ENCODE measurements around the gene RAET1L. TPM values are rescaled to one million over a fixed set of nuclear protein-coding genes. Genes with fewer than 3 reads are reported as not detected.
"Not testable (repeated sequence)": the region's sequence is repeated elsewhere in the genome, so short reads cannot be mapped to it uniquely, and the experiment has no call there.

The RAET1L gene
- total RNA-seq, 2 donors from 2014 or later = not detected

DNA sequence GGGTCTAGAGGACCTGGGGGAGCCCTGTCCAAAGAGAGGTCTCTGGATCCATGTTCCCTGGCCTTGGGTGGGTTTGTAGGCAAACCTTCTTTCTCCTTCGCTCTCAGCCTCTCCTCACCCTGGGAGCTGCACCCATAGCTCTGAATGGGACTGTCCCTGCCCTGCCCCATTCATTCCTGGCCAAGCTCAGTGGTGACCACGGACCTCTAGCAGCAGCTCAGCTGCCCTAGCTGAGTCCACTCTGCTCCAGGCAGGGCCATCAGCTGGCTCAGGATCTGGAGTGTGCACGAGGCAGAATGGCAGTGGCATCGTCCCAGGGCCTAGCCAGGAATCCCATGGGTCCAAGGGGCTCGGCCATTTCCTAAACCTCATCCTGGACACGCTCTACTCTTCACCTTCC lies 38.3 kb upstream of the RAET1L start:
- Mint-ChIP-seq H3K27ac (no peak overlapping the region), H3K4me3 (no peak overlapping the region), H3K27me3 (ENCODE audit: insufficient read depth) (peaks cover 32% of the 10 kb centered on the region), H3K9me3 (no peaks in the 10 kb centered on the region), H3K36me3 (ENCODE audit: low read depth) (peaks cover 17% of the 10 kb centered on the region), H3K4me1 (peaks cover 2% of the 10 kb centered on the region)
- Histone ChIP-seq H3K27me3 (ENCODE audit: control insufficient read depth, insufficient read depth, low read length, poor library complexity, severe bottlenecking) (peaks cover 25% of the 10 kb centered on the region), H3K36me3 (ENCODE audit: control insufficient read depth, insufficient read depth, low read length) (no peaks in the 10 kb centered on the region), H3K9ac (ENCODE audit: extremely low read depth, low read length, poor library complexity, severe bottlenecking) (no peak overlapping the region), H3K4me3 (ENCODE audit: low read length) (no peak overlapping the region), H3K4me1 (ENCODE audit: control insufficient read depth, insufficient read depth, low read length) (no peaks in the 10 kb centered on the region), H3K9me3 (ENCODE audit: control insufficient read depth, low read length) (no peaks in the 10 kb centered on the region), H3K27ac (ENCODE audit: low read depth, low read length) (no peak overlapping the region)
- 90% methylated on average over 6 of the region's 6 CpGs; no CpG with 5 or more reads in 1 of the 2 experiments for WGBS, 2 experiments (ENCODE audit: insufficient coverage in 1 of 2, insufficient read length in 1 of 2)
- no peak for DNase-seq
- TF ChIP-seq, protein P1, sequence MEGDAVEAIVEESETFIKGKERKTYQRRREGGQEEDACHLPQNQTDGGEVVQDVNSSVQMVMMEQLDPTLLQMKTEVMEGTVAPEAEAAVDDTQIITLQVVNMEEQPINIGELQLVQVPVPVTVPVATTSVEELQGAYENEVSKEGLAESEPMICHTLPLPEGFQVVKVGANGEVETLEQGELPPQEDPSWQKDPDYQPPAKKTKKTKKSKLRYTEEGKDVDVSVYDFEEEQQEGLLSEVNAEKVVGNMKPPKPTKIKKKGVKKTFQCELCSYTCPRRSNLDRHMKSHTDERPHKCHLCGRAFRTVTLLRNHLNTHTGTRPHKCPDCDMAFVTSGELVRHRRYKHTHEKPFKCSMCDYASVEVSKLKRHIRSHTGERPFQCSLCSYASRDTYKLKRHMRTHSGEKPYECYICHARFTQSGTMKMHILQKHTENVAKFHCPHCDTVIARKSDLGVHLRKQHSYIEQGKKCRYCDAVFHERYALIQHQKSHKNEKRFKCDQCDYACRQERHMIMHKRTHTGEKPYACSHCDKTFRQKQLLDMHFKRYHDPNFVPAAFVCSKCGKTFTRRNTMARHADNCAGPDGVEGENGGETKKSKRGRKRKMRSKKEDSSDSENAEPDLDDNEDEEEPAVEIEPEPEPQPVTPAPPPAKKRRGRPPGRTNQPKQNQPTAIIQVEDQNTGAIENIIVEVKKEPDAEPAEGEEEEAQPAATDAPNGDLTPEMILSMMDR (conservative IDR thresholded peaks at IDR 0.05) = no peak

DNA sequence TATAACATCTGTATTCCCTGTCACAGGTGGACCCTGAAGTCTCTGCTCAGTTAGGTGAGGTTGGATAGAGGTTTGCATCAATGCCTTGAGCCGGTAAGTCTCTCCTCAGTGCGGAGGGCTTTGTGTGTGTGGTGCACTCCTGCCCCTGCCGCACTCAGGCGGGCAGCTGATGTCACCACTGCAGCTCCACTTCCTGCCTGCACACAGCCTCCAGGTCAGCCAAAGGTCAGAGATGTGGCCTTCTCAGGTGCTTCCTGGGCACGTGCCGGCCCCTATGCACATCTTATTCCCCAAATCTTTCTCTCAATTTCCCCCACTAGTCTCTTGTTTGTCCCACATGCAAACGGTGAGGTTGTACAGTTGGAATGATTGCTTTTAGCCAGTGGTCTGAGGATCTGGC lies 34.6 kb upstream of the RAET1L start:
- H3K9me3 ChIP-seq (ENCODE audit: control insufficient read depth, low read length); H3K9me3 Mint-ChIP-seq; H3K4me1 ChIP-seq (ENCODE audit: control insufficient read depth, insufficient read depth, low read length); H3K27ac ChIP-seq (ENCODE audit: low read depth, low read length); DNase-seq; H3K4me1 Mint-ChIP-seq; H3K9ac ChIP-seq (ENCODE audit: extremely low read depth, low read length, poor library complexity, severe bottlenecking); H3K4me3 ChIP-seq (ENCODE audit: low read length); H3K27ac Mint-ChIP-seq; H3K36me3 ChIP-seq (ENCODE audit: control insufficient read depth, insufficient read depth, low read length); H3K4me3 Mint-ChIP-seq: not testable (repeated sequence)
- Mint-ChIP-seq H3K36me3 (ENCODE audit: low read depth) (peaks cover 13% of the 10 kb centered on the region), H3K27me3 (ENCODE audit: insufficient read depth) (peaks cover 28% of the 10 kb centered on the region)
- 92 to 95% methylated on average over 4 to 7 of the region's 7 CpGs for WGBS, 2 experiments (ENCODE audit: insufficient coverage in 1 of 2, insufficient read length in 1 of 2)
- peaks cover 16% of the 10 kb centered on the region for H3K27me3 ChIP-seq (ENCODE audit: control insufficient read depth, insufficient read depth, low read length, poor library complexity, severe bottlenecking)

DNA sequence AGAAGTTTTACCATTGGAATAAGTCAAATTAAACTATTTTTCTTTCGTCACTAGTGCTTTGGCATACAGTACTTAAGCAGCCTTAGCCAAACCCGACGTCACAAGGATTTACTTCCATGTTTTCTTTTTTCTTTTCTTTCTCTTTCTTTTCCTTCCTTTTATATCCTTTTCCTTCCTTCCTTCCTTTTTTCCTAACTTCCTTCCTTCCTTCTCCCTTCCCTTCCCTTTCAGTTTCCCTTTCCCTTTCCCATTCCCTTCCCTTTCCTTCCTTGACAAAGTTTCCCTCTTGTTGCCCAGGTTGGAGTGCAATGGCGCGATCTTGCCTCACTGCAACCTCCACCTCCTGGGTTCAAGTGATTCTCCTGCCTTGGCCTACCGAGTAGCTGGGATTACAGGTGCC lies 33.7 kb upstream of the RAET1L start:
- TF ChIP-seq, protein P1 (conservative IDR thresholded peaks at IDR 0.05) = no peak
- Mint-ChIP-seq H3K27me3 (ENCODE audit: insufficient read depth) (peaks cover 37% of the 10 kb centered on the region), H3K36me3 (ENCODE audit: low read depth) (peaks cover 9% of the 10 kb centered on the region), H3K4me1 (no peaks in the 10 kb centered on the region), H3K9me3 (peaks cover 2% of the 10 kb centered on the region), H3K4me3 (no peak overlapping the region), H3K27ac (no peak overlapping the region)
- Histone ChIP-seq H3K36me3 (ENCODE audit: control insufficient read depth, insufficient read depth, low read length) (no peaks in the 10 kb centered on the region), H3K27ac (ENCODE audit: low read depth, low read length) (no peak overlapping the region), H3K9me3 (ENCODE audit: control insufficient read depth, low read length) (no peaks in the 10 kb centered on the region), H3K9ac (ENCODE audit: extremely low read depth, low read length, poor library complexity, severe bottlenecking) (no peak overlapping the region), H3K27me3 (ENCODE audit: control insufficient read depth, insufficient read depth, low read length, poor library complexity, severe bottlenecking) (peaks cover 26% of the 10 kb centered on the region), H3K4me1 (ENCODE audit: control insufficient read depth, insufficient read depth, low read length) (no peaks in the 10 kb centered on the region), H3K4me3 (ENCODE audit: low read length) (no peak overlapping the region)
- WGBS, 2 experiments (ENCODE audit: insufficient coverage in 1 of 2, insufficient read length in 1 of 2) = 91 to 98% methylated on average over 6 of the region's 6 CpGs
- DNase-seq = no peak

DNA sequence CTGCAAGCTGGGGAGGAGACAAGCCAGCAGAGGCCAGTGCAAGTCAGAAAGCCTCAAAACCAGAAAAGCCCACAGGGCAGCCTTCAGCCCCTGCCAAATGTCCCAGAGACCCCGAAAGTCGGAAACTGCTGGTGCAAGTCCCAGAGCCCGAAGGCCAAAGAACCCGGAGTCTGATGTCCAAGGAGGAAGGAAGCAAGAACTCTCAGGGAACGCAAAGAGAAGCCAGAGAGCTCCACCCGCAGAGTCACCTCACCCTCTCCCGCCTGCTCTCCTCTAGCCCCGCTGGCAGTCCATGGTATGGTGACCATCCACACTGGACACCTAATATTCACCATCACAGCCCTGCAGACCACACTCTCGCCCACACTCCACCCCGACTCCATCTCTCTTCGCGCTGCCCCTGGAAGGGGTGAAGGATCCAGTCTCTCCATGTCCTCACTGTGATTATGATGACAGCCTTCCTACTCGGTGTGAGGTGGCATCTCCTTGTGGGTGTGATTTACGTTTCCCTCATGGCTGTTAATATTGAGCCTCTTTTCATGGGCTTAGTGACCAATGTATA lies 33.0 kb upstream of the RAET1L start:
- Histone ChIP-seq H3K4me3 (ENCODE audit: low read length) (no peak overlapping the region), H3K4me1 (ENCODE audit: control insufficient read depth, insufficient read depth, low read length) (no peaks in the 10 kb centered on the region), H3K27ac (ENCODE audit: low read depth, low read length) (no peak overlapping the region), H3K9me3 (ENCODE audit: control insufficient read depth, low read length) (no peaks in the 10 kb centered on the region), H3K27me3 (ENCODE audit: control insufficient read depth, insufficient read depth, low read length, poor library complexity, severe bottlenecking) (peaks cover 32% of the 10 kb centered on the region), H3K36me3 (ENCODE audit: control insufficient read depth, insufficient read depth, low read length) (no peaks in the 10 kb centered on the region), H3K9ac (ENCODE audit: extremely low read depth, low read length, poor library complexity, severe bottlenecking) (no peak overlapping the region)
- DNase-seq = no peak
- peaks cover 2% of the 10 kb centered on the region for H3K9me3 Mint-ChIP-seq
- TF ChIP-seq, protein P1 (conservative IDR thresholded peaks at IDR 0.05) = no peak
- peaks cover 44% of the 10 kb centered on the region for H3K27me3 Mint-ChIP-seq (ENCODE audit: insufficient read depth)
- WGBS, 2 experiments (ENCODE audit: insufficient coverage in 1 of 2, insufficient read length in 1 of 2) = 91 to 93% methylated on average over 5 to 14 of the region's 14 CpGs
- H3K36me3 Mint-ChIP-seq (ENCODE audit: low read depth) = peaks cover 9% of the 10 kb centered on the region
- no peak overlapping the region for H3K4me3 Mint-ChIP-seq
- H3K27ac Mint-ChIP-seq = no peak overlapping the region
- no peaks in the 10 kb centered on the region for H3K4me1 Mint-ChIP-seq
